TTC549 (cell line): ENCODE results near the gene STPG3.

Source experiments
- FAIRE-seq: peaks from 2 replicates; lab custom pipeline; 2012; peaks lifted over from hg19 to GRCh38; lab: Jason Lieb, UNC

STPG3 gene

DNA sequence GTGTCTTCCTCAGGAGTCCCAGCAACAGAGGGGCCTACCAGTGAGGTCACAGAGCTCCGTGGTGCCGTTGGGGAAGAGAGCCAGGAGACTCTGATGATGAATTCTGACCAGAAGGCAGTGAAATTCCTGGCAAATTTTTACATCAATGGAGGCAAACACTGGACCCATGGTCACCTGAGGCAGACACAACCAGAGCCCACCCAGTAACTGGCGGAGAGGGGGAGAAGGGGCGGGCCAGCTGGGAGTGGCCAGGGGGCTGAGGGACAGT, at the start of gene STPG3:
STPG3 (plus strand) TSS at position 93 of the 268 bp plus-strand sequence; CDS start at position 94, 1 bp downstream.
- FAIRE-seq = no peak

DNA sequence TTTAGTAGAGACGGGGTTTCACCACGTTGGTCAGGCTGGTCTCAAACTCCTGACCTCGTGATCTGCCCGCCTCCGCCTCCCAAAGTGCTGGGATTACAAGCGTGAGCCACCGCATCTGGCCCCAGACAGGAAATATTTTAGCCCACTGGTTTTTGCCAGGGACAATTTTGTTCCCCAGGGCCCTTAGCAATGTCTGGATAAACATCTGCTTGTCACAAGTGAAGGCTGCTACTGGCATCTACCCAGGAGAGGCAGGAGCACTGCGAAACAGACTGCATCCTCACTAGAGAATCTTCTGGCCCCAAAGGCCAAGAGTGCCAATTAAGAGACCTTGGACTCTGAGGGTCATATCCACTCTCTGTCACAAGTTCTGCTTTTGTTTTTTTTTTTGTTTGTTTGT, 48.1 kb upstream of the STPG3 start:
- no peak for FAIRE-seq

DNA sequence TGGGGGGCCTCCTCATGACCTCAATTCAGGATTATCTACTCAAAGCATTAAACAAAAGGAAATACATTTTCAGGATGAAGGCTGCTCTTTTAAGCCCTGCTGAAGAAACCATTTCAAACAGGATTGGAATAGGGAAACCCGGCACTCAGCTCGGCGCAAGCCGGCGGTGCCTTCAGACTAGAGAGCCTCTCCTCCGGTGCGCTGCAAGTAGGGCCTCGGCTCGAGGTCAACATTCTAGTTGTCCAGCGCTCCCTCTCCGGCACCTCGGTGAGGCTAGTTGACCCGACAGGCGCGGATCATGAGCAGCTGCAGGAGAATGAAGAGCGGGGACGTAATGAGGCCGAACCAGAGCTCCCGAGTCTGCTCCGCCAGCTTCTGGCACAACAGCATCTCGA, 46.4 kb upstream of the STPG3 start:
- FAIRE-seq = no peak

DNA sequence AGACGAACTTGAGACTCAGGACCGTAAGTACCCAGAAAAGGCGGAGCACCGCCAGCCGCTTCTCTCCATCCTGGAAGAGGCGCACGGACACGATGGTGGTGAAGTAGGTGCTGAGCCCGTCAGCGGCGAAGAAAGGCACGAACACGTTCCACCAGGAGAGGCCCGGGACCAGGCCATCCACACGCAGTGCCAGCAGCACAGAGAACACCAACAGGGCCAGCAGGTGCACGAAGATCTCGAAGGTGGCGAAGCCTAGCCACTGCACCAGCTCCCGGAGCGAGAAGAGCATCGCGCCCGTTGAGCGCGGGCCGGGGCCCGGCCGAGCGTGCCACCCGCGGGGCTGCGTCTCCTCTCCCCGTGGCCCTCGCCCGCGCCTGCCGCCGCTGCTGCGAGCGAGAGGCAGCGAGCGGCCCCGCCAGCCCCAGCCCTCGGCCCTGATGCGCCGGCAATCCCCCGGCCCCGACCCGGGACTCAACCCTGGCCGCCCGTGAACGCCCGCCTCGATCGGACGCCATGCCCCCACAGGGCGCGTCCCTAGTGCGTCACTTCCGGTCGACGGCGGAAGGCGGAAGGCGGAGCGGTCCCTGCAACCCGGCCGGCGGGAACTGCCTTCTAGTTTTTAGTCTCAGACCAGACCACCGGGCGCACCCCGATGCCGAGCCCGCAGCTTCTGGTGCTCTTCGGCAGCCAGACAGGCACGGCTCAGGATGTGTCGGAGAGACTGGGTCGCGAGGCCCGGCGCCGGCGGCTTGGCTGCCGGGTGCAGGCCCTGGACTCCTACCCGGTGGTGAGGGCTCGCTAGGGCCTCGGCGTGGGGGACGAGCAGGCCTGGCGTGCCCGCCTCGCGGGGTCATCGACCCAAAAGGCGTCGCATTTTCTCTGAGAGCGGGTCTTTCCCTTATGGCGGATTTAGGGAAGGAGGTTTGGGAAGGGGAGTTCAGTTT, 45.7 kb upstream of the STPG3 start, which contains the start of the genes NDOR1 and TMEM203:
NDOR1 (plus strand) TSS at position 575 of the 944 bp plus-strand sequence; CDS start at position 653, 78 bp downstream.
TMEM203 (minus strand) TSS at position 523 of the 944 bp plus-strand sequence; CDS start at position 289, 234 bp downstream.
- FAIRE-seq = no peak

DNA sequence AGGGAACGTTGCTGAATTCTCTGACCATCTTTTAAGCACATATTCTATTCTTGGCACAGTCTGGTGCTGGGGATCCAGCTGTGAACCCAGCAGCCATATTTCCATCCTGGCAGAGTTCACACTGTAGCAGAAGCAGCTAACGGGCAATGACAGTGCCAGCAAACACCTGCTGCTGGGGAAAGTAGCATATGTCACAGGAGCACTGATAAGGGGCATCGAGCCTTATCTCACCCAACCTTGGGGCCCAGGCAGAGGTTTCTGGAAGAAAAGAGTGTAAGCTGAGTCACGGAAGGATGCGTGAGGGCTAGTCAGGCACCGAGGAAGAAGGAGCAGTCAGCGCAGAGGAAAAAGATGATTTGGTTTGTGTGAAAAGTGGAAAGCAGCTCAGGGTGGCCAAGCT, 44.5 kb upstream of the STPG3 start:
- no peak for FAIRE-seq

DNA sequence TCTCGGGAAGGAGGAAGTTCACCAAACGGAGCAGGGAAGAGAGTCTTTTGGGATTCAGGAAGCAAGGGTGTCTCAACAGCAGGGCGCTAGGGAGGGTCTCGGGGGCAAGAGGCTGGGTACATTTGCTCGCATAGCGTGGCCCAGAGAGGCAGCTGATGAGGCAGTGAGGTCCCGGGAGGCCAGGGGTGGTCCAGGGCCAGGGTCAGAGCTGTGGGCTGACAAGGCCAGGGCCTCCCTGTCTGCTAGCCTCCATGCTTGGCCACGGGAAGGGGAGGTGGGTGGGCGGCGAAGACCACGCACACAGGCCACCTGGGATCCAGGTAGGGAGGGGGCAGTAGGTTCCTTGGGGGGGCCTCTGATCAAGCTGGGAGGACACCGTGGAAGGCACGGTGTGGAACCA, 39.6 kb upstream of the STPG3 start:
- no peak for FAIRE-seq

DNA sequence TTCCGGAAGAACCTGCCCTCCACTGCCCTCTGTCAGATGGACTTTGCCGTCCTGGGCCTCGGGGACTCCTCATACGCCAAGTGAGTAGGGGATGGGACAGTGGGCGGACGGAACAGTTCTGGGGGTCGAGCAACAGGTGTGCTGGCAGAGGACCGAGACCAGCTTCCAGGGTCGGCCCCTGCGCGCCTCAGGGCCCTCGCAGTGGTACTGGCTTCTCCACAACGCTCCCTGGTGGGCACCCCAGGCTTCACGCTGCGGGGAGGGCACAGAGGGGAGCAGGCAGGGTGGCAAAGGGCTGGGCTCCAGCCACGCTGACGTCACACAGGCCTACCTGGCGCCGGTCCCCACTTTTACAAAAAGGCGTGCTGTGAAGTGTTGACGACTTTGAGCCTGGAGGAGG, 38.6 kb upstream of the STPG3 start:
- no peak for FAIRE-seq

DNA sequence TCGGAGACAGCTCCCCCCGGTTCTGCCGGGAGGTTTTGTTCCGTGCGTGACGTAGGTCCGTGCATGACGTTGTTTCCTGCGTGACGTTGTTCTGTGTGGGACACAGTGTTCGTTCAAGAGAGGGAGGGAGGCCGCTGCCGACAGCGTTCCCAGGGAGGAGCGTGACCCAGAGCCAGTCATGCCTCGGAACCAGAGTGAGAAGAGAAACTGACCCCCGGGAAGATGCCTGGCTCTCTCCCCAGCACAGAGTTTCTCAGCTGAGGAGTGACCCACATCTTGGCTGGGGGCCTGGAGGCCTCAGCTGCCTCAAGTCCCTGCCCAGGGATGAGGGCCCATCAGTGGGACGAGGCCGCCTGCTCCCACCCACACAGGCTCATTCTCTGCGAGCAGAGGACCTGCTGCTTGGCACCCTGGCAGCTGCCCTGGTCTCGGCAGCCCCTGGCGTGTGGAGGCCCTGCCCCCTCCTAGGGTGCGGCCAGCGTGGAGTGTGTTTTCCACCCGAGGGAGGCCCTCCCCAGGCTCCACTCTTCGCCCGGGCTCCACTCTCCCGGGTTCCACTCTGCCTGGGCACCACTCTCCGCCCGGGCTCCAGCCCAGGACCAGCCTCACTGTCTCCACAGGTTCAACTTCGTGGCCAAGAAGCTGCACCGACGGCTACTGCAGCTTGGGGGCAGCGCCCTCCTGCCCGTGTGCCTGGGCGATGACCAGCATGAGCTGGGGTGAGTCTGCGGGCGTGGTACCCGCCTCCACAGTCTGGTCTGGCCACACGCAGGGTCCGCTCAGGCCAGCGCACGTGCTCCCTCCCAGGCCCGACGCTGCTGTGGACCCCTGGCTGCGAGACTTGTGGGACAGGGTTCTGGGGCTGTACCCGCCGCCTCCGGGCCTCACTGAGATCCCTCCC, 37.7 kb upstream of the STPG3 start:
- no peak for FAIRE-seq

DNA sequence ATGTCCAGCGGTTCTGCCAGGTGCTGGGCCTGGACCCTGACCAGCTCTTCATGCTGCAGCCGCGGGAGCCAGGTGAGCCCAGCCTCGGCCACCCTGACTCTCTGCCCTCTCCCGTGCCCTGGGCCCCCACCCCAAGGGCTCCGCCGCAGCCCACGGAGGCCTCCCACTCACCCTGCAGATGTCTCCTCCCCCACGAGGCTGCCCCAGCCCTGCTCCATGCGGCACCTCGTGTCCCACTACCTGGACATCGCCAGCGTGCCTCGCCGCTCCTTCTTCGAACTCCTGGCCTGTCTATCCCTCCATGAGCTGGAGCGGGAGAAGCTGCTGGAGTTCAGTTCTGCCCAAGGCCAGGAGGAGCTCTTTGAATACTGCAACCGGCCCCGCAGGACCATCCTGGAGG, 36.5 kb upstream of the STPG3 start:
- no peak for FAIRE-seq

DNA sequence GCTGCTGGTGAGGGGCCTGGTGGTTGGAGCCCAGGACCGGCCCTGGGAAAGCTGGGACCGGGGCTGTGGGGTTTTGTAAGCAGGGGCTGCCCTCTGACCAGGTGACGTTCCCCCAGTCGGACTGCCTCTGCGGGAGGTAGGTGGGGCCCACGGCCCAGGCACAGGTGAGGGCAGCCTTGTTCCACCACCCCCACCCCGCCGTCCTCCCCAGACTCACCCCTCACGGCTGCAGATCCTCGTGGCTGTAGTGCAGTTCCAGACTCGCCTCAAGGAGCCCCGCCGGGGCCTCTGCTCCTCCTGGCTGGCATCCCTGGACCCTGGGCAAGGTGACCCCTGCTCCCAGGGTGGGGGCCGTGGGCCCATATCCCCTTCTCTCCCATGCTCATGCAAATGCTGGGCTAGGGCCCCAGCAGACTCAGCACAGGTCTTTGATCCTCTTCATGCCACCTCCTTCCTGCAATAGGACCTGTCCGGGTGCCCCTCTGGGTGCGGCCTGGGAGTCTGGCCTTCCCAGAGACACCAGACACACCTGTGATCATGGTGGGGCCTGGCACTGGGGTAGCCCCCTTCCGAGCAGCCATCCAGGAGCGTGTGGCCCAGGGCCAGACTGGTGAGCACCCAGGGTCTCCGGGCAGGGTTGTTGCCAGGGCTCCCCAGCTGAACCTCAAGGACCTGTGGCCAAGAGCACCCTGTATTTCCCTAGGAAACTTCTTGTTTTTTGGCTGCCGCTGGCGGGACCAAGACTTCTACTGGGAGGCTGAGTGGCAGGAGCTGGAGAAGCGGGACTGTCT, 35.7 kb upstream of the STPG3 start:
- FAIRE-seq = no peak

DNA sequence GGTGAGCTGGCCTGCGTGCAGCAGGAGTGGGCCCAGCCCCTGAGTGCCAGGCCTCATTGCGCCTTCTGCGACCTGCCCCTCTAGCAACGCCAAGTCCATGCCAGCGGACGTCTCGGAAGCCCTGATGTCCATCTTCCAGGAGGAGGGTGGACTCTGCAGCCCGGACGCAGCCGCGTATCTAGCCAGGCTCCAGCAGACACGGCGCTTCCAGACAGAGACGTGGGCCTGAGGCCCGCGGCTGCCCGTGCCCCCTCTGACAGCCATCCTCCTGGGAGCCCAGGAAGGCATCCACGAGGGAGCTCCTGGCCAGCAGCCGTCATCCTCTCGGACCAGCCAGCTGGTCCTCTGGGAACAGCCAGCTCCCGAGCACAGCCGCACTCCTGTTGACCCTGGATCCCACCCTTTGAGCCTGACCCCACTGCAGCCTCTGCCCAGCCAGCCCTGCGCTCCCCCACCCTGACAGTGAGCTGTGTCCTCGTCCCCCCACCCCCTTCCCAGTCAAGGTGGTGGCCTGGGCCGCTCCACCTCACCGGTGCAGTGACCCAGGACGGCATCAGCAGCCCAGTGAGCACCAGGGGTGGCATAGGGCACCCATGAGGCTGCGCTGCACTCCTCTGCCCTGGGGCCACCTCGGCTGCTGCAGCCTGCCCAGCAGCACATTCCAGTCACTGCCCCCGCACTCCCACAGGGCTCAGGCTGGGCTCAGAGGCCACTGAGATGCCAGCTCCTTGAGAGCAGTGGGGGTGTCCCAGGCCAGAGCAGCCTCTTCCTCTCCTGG, 34.7 kb upstream of the STPG3 start:
- no peak for FAIRE-seq

DNA sequence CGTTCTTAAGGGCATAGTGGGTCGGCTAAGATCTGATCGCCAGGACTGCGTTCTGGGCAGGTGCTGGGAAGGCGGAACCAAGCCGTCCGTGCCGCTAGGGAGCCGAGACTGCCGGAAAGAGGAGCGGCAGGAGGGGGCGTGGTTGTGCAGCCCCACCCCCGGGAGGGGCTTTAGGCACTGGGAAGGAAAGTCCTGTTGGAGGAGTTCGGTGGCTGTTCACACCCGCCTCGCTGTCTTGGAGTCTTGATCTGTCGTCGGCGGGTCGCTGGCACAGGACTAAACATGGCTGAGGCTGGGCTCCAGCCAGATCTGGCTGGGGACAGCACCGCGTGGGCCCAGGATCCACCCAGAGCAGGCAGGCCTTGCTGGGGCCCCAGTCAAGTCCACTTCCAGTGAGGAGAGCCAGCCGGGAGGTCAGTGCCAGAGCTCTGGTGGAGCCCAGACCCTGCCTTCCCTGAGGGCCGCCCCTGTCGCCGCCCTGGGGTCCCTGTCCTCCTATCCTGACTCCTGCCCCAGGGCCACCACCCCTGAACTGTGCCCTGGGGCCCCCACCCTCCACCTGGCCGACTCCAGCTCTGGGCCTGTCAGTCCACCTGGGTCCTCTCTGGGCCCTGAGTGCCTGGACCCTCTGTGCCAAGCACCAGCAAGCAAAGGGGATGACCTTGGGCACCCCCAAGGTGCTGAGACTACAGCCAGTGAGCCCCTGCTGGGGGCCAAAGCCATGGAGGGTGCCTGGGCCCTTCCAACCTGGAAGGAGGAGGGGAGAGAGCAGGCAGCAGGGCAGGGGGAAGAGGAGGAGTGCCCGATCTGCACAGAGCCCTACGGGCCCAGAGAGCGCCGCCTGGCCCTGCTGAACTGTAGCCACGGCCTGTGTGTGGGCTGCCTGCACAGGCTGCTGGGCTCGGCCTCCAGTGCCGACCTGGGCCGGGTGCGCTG, 33.5 kb upstream of the STPG3 start:
- no peak for FAIRE-seq

DNA sequence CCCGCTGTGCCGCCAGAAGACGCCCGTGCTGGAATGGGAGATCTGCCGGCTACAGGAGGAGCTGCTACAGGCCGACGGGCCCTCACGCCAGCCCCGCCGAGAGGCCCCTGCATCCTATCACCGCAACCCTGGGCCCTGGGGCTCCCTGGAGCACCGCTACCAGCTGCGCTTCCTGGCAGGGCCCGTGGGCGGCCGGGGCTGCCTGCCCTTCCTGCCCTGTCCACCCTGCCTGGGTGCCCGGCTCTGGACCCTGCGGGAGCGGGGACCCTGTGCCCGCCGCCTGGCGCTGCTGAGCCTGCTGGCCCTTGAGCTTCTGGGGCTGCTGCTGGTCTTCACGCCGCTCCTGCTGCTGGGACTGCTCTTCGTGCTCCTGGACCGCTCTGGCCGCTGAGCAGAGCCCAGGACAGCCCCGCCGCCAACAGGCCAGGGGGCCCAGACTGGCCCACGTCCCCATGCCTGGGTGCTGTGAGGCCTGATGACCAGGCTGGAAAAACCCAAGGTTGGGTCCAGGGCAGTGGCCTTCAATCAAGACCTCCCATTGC, 32.8 kb upstream of the STPG3 start:
- FAIRE-seq = no peak

DNA sequence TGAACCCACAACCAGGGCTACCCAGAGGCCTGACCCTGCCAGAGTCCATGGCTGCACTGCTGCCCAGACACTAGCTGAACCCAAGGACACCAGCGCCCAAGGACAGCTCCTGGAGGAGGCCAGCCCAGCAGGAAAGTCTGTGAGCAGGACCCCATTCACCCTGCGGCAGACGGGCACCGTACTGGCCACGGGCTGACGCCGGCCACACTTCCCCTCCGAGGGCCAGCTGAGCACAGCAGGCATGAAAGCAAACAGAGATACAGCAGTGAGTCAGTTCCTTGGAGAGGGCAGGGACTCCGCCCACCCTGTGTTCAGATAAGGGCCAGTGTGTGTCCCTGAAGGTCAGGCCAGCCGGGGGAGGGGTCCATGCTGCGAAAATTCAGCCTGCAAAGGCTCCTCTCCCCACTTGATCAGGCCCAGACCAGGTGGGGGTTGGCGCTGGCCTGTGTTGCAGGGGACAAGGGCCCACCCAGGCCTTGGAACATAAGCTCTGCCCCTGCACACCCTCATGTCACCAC, 32.3 kb upstream of the STPG3 start:
- FAIRE-seq = no peak

DNA sequence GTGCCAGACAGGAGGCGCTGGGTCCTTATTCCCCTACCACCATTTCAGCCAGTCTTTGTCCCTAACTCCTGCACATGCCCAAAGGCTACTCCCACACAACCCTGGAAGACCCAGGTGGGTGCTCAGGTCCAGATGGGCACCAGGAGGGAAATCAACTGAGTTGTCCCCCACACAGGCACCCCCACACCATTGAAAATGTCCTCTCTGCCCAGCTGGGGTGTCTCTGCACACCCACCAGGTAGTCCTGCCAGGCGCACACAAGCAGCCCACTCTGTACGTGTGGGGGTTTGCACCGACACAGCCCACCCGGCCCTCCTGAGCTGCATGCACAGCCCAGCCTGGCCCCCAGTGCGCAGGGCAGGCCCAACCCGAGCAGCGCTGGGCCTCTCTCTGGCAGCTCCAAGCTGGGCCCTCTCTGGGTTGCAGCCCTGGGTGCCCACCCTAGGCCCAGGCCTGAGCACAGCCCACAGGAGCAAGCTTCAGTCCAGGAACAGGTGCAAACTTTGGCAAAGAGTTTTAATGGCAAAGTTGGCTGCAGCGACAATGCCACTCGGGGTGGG, 31.2 kb upstream of the STPG3 start:
- FAIRE-seq = no peak

DNA sequence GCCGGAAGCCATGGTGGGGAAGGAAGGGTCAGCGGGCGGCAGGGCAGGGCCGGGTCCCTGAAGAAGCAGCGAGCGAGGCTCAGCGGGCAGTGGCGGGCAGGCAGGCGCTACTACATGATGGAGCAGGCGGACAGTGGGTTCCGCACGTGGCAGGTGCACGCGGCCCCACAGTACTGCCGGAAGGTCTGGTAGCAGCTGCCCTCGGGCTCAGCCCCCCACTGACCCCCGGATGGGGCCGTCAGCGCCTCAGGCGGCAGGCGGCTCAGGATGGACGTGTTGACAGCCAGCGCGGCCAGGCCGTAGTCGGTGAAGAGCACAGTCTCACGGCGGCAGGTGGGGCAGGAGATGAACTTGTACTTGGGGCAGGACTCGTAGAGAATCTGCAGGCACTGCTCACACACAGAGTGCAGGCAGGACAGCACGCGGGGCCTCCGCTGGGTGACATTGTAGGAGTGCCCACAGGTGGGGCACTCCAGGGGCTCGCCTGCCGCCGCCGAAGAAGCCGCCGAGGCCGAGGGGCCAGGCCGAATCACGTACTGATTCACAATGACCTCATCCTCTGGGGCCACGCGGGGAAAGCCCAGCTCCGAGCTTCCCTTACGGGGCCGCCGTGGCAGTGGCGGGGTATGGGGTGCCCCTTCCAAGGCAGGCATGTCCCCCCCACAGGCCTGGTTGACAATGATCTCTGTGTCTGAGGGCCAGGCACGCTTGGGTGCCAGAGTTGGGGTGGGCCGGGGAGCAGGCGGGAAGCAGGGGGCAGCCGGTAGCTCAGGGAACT, 30.6 kb upstream of the STPG3 start:
- no peak for FAIRE-seq

DNA sequence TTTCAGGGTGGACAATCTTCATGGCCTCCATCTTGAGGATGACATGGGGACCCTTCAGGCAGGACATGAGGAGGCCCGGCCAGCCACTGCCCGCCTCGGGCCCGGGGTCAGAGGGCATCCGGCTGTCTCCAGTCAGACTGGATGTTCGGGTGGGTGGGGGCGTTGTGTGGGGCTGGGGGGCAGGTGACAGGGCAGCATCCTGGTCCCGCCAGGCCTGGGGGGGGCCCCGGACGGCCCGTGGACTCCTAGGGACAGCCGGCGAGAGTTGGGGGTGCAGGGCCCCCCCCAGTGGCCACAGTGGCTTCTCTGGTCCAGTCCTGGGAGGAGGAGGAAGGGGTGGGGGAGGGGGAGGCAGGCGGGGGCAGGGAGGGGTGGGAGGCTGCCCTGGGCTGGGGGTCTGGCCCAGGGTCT, 30.0 kb upstream of the STPG3 start:
- no peak for FAIRE-seq

DNA sequence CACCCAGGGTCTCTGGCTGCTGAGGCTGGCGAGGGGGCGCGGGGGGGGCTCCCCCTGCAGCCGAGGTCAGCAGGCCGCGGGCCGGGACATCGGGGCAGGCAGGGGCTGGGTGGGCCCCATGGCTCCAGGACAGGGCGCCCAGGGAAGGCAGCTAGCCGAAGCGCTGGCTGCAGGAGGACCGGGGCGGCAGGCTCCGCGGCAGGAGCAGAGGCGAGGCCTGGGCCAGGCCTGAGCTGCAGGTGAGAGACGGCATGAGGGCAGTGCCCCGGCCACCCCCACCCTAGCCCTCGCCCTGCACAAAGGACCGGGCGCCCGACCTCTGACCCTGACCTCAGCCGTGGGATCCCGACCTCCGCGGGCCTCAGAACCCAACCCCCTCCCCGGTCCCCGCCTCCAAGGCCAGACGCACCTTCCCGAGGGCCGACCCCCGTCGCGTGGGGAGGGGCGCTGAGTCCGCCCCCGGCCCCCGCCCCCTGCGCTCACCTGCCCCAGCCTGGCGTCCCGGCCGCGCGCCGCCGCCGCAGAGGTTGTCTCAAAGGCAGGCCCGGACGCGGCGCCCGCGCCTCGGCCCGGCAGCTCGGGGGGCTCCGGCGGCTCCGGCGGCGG, 29.5 kb upstream of the STPG3 start:
- FAIRE-seq = no peak
